Activated T-cell treated with anti-CD3 and anti-CD28 coated beads for 48 hours (primary cell): ENCODE results near the gene MLLT10.

Source experiments
- DNase-seq: peaks from one replicate; pipeline ENCODE4 v3.0.0-alpha.2; 2020; ENCODE audit warnings: low read depth

The MLLT10 gene

GRCh38 chr10:21517134-21518031 lies 16.6 kb upstream of the MLLT10 start:
- DNase-seq, result peak; percentile 41

- no peak for DNase-seq
Observed at GRCh38 chr10:21518149-21518640, 15.8 kb upstream of the MLLT10 start.

GRCh38 chr10:21518641-21519396 lies 15.2 kb upstream of the MLLT10 start:
- no peak for DNase-seq

DNA sequence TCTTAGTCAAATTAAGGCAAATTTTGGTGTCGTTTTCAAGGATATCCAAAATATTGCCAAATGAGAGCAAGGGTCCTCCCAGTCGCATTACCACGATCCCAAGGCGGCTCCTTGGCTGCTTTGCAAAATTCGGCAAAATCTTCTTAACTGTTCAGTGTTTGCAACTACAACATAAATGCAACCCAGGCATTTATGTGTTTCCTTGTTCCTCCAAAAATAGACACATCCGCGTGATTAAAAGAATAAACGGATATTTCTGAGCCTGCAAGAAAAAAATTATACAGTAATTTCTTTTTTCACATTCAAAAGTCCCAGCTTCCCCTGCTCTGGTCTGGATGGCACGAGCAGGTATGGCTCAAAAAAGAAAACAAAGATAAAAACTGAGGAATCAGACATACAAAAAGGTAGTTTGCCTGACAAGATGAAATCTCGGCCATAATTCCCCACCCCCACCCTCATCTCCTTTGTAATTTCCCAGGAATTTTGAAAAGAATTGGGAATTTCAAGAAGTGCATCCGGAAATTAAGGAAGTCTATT lies 14.6 kb upstream of the MLLT10 start:
- no peak for DNase-seq

- DNase-seq, result no peak
Observed at GRCh38 chr10:21519941-21520436, 14.0 kb upstream of the MLLT10 start.

DNA sequence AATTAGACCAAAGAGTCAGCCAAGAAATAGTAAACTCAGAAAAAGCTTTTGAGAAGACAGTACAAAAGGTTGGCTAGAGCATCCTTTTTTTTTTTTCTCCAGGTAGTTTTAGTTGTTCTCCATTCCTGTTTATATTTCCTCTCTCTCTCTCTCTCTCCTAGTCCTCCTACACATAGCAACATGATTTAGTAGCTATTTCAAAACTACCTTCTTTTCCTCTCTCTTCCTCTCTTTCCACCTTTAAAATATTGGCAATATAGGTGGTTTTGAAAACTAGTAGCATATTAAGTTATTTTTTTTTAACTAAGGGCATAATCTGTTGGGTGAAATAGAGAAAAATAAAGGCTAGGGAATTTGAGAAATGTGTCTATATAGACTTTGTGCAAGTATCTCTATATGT lies 13.5 kb upstream of the MLLT10 start:
- no peak for DNase-seq

DNA sequence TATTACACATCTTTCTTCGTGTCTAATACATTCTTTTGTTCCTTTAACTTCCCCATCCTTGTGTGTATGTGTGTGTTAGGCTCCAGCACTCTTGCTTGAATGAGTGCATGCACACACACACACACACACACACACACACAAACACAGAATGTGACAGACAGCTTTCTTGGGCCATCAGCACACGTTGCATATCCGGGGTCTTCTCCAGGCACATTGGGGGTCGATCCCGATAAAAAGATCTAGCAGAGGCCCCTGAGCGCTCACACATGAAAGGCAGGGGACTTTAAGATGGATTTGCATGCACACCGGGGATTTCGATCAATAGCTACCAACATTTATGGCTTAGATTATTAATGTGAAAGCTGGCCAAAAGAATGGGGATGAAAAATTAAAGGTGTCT lies 13.1 kb upstream of the MLLT10 start:
- no peak for DNase-seq

GRCh38 chr10:21521751-21522533 lies 12.1 kb upstream of the MLLT10 start:
- DNase-seq, result no peak

DNA sequence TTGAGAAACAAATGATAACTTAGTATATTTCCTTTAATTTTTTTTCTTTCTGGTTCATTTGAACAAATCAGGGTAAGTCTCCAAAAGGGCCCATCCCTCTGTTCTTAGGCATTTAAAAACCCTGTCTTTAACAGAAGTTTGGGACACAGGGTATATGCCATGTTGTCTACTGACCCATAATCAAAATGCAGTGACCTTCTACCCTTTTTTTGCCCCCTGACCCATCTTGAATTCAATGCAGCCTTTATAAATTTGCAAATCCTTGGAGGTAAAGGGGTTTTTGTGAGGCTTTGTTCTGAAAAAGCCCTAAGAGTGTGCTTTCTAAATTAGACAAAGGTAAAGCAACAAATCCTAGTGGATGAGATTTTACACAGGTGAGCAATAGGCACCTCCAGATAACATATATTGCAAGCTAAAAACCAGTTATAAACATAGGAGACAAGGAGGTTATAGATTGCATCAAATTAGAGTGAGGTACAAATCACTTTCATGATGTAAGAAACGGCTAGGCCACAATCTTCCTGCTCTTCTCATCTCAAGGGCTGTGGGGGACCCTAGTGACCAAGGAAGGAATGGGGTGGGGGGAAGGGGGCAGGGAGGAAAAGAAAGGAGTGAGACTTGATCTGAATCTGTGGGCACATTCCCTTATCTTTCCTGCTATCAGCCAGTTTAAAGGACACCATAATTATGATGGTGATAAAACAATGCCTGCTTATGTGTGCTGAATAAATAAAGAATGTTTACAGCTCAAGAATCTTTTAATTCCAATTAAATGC lies 11.2 kb upstream of the MLLT10 start:
- DNase-seq, result no peak

DNA sequence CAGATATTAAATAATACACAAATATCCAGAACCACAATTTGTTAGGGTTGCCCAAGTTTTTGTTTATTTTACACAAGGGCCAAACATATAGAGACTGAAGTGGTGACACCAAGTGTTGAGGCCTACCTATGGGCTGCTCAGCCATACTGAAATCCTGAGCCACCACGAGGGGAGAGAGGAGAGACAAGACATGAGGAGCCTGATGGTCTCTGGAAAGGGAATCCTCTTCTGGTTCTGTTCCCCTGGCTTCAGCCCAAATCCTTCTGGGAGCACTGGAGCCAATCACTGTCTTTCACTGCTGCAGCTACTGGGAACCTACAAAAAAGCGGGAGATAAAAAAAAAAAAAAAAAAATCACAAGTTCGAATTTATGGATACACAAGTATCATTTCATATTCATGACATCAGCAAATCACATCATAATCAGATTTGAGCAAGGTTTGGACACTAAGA lies 10.4 kb upstream of the MLLT10 start:
- no peak for DNase-seq

DNA sequence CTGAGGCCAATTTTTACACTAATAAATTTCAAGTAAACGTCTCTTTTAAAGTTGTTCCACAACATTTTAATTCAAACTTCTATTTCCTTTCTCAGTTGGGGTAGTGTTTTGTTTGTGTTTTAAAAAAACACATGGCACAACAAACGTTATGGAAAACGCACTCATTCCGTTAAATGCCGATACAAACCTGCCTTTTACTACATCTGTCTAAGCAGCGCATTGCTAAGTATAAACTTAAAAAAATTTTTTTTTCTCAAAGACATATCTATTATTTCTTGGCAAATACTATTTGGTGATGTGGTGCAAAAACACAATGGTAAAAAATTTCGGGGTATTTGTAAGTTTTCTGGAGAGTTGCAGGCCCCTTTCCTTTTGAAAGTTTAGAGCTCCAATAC lies 9.9 kb upstream of the MLLT10 start:
- no peak for DNase-seq

DNA sequence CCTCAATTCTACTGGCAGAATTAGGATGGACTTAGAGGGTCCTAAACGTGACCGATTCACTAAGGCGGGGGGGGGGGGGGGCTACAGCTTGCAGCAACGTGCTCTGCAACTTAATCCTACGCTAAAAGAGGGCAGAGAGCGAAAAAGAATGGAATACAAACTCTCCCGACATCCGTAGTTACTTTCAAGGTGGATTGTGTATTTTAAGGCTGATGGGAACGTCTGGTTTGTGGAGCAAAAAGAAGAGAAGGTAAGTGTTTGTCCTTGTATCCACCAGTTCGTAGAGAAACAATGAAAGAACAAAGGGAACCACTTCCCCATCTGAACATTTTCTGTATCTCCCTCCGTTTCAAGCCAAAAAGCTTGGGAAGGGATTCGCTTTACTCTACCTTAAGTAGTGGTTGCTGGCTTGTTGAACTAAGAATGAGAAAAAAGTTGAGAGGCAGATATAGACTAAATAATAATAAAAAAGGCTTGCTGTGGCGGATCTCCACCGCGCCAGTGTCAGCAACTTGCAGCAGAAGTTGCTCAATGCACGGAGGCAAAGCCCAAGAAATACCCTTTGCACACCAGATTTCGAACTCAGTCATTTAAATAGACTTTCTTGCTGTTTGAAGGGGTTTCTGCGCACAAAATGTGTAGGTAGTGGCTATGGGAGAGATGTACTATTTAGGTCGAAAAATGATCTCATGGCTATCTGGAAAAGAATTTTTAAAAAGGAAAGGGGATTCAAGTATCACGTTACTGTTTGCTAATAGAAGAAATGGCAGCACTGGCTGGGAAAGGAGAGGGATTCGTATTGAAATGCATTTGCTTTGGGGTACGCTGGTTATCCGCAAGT lies 9.3 kb upstream of the MLLT10 start:
- no peak for DNase-seq

GRCh38 chr10:21525367-21526187 lies 8.5 kb upstream of the MLLT10 start, which contains the start of gene SKIDA1:
TSS of gene SKIDA1 (minus strand) at chr10:21525682. CDS start at chr10:21517822, 7,860 bp downstream.
- peak; percentile 61 for DNase-seq

- DNase-seq, result peak; percentile 44
Observed at GRCh38 chr10:21526188-21526859, 7.7 kb upstream of the MLLT10 start.

DNA sequence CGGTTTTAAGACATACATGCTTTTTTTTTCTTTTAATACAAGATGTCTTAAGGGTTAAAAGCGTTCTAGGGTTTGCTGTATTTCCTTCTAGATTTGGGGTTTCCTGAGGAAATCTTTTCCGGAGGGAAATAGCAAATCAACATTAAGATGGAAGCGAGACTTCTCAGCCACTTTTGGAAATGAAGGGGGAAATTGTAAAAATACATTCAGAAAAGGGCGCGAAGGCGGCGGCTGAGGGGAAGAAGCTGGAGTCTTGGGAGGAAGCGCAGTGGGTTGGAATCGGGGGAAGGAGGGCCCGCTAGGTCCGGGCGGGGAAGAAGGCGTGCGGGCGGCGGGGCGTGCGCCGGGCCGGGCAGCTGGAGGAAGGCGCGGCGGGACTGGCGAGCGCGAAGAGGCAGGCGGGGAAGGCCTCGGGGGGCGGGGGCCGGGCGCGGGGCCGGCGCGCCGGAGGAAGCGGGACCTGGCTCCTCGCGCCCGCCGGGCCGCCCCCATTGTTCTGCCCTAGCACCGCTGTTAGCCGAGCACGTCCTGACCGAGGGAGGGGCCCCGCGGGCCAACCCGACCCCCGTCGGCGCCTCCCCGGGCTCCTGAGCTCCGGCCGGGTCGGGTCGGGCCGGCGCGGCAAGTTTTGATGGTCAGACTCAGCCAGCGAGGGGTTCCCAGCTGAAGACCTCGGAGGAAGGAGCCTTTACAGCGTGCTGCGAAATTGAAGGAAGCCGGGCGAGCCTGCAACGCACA lies 7.0 kb upstream of the MLLT10 start:
- peak; percentile 35 for DNase-seq

- no peak for DNase-seq
Observed at GRCh38 chr10:21527598-21528235, 6.3 kb upstream of the MLLT10 start.
